ENCODE results near the gene MTMR11. TPM values are rescaled to one million over a fixed set of nuclear protein-coding genes. Genes with fewer than 3 reads are reported as not detected.
"Not testable (repeated sequence)": the region's sequence is repeated elsewhere in the genome, so short reads cannot be mapped to it uniquely, and the experiment has no call there.

The MTMR11 gene
- total RNA-seq, 1 donor from 2014 or later: 14.1 TPM

DNA sequence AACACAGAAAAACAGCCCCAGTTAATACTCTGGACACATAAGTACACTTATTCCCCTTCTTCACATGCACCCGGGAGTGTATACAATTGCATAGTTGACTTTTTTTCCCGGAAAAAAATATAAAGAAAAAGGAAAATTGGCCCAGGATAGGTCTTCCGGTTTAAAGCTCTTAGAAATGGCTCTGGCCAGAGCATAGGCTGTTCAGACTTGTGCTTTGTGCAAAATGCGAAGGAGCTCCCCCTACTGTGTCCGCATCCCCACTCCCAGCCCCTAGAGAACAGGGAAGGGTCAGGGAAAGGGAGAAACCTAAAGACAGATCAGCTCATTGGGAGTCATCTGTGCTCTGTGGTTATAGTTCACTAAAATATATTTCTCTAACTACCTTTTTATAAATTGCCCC, 5.5 kb upstream of the MTMR11 start:
- DNase-seq (ENCODE audit: low read depth): no peak
- TF ChIP-seq, protein P1, sequence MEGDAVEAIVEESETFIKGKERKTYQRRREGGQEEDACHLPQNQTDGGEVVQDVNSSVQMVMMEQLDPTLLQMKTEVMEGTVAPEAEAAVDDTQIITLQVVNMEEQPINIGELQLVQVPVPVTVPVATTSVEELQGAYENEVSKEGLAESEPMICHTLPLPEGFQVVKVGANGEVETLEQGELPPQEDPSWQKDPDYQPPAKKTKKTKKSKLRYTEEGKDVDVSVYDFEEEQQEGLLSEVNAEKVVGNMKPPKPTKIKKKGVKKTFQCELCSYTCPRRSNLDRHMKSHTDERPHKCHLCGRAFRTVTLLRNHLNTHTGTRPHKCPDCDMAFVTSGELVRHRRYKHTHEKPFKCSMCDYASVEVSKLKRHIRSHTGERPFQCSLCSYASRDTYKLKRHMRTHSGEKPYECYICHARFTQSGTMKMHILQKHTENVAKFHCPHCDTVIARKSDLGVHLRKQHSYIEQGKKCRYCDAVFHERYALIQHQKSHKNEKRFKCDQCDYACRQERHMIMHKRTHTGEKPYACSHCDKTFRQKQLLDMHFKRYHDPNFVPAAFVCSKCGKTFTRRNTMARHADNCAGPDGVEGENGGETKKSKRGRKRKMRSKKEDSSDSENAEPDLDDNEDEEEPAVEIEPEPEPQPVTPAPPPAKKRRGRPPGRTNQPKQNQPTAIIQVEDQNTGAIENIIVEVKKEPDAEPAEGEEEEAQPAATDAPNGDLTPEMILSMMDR (IDR thresholded peaks at IDR 0.05; ENCODE audit: insufficient read depth, low read length, poor library complexity, severe bottlenecking): peak; percentile 31
- peaks cover 3% of the 10 kb centered on the region for H3K36me3 ChIP-seq (ENCODE audit: control insufficient read depth, insufficient read depth, low read length)
- H3K27me3 ChIP-seq (ENCODE audit: control insufficient read depth, insufficient read depth, low read length): no peaks in the 10 kb centered on the region
- no peak overlapping the region for H3K4me3 ChIP-seq (ENCODE audit: low read depth, low read length)

DNA sequence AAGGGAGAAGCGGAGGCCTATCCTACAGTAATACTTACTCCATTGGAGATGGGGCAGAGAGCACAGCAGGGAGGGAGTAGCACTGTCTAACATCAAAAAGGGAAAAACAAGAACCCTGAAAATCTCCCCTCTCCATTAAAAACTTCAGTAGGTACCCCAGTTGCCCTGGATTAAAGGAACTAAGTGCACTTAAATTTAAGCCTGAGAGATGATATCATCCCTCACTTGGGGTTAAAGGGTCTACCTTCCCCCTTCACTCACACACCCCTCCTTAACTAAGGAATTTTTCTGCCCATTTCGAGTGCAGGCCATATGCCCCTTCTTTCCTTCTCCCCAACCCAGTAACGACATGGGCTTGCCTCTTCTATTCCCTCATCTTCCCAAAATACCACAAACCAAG, 3.7 kb upstream of the MTMR11 start:
- TF ChIP-seq, protein P1 (IDR thresholded peaks at IDR 0.05; ENCODE audit: insufficient read depth, low read length, poor library complexity, severe bottlenecking): no peak
- Histone ChIP-seq H3K4me3 (ENCODE audit: low read depth, low read length) (no peak overlapping the region), H3K36me3 (ENCODE audit: control insufficient read depth, insufficient read depth, low read length) (peaks cover 2% of the 10 kb centered on the region), H3K27me3 (ENCODE audit: control insufficient read depth, insufficient read depth, low read length) (no peaks in the 10 kb centered on the region)
- DNase-seq (ENCODE audit: low read depth): no peak

DNA sequence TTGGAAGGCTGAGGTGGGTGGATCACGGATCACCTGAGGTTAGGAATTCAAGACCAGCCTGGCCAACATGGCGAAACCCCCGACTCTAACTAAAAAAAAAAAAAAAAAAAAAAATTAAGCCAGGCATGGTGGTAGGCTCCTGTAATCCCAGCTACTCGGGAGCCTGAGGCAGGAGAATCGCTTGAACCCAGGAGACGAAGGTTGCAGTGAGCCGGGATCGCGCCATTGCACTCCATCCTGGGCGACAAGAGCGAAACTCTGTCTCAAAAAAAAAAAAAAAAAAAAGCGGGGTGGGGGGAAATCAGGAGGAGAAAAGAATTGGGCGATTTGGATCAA, 2.0 kb upstream of the MTMR11 start:
- not testable (repeated sequence) for H3K4me3 ChIP-seq (ENCODE audit: low read depth, low read length); H3K27me3 ChIP-seq (ENCODE audit: control insufficient read depth, insufficient read depth, low read length); DNase-seq (ENCODE audit: low read depth); H3K36me3 ChIP-seq (ENCODE audit: control insufficient read depth, insufficient read depth, low read length)

DNA sequence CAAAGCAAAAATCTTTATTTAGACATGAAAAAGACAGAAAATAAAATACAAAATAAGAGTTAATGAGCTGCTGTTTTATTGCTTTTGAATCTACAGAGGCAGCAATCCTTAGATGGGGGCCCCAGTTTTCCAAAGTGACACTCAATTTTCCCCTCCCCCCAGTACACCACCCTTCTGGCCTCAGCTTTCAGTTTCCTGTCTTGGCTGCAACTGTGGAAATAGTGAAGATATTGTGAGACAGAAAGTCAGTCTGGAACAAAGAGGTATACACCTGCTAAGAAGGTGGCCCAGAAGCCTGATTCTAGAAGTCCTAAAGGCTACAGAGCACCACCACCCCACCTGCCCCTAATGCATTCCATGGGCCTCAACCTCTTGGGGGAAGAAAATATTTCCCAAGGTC, 1.1 kb upstream of the MTMR11 start:
- TF ChIP-seq, protein P1 (IDR thresholded peaks at IDR 0.05; ENCODE audit: insufficient read depth, low read length, poor library complexity, severe bottlenecking): no peak
- Histone ChIP-seq H3K27me3 (ENCODE audit: control insufficient read depth, insufficient read depth, low read length) (no peaks in the 10 kb centered on the region), H3K36me3 (ENCODE audit: control insufficient read depth, insufficient read depth, low read length) (peaks cover 1% of the 10 kb centered on the region), H3K4me3 (ENCODE audit: low read depth, low read length) (no peak overlapping the region)
- DNase-seq (ENCODE audit: low read depth): no peak

DNA sequence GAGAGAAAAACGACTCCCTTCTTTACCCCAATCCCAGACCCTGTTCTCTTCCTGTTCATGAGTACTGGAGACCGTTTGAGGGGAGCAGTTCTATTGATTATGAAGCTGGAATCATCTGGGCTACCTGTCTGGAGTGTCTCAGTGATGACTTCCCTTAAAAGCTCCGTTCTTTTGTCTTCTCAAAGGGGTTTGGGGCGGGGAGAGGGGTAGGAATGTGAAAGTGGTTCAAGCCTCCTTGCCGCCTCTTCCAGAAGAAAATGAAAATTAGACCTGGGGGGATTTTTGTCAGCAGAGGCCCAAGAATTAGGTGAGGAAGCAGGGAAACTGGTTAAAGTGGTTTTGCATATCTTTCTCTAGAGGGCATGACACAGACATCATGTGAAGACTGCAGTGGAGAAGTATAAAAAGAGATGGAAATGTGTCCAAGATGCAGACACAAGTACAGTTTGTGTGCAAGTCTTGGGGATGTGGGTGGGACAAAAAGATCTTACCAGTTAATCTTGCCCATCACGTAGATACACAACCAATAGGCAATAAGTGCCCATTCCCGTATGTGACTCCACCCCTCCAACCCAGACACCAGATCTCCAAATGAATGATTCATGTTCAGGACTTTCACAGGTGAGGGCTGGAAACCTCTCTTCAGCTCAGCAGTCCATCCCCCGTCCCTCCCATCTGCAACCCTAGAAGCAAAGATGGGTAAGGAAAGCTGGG, 470 bp upstream of the MTMR11 start:
- Histone ChIP-seq H3K27me3 (ENCODE audit: control insufficient read depth, insufficient read depth, low read length) (no peaks in the 10 kb centered on the region), H3K36me3 (ENCODE audit: control insufficient read depth, insufficient read depth, low read length) (peaks cover 1% of the 10 kb centered on the region), H3K4me3 (ENCODE audit: low read depth, low read length) (peak overlapping the region; percentile 58)
- TF ChIP-seq, protein P1 (IDR thresholded peaks at IDR 0.05; ENCODE audit: insufficient read depth, low read length, poor library complexity, severe bottlenecking): peak; percentile 14
- peak; percentile 70 for DNase-seq (ENCODE audit: low read depth)

DNA sequence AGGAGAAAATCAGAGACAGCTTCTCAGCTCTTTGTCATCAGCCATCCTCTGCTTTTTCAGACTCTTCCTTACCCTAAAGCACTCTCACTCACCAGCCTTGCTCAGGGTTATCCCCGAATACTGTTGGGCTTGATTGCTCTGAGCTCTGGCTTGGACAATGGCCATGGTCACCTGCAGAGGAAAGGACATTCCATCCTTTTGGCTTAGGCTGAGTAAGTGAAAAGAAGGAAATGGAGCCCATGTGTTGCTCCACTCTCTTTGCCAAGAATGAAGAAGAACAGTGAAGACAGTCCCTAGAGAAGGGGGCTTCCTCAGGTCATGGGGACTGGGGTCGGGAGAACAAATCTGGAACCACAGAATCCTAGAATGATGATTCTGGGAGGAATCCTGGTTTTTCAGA, 2.3 kb downstream of the MTMR11 start:
- TF ChIP-seq, protein P1 (IDR thresholded peaks at IDR 0.05; ENCODE audit: insufficient read depth, low read length, poor library complexity, severe bottlenecking): no peak
- no peak for DNase-seq (ENCODE audit: low read depth)
- H3K36me3 ChIP-seq (ENCODE audit: control insufficient read depth, insufficient read depth, low read length): peaks cover 1% of the 10 kb centered on the region
- H3K4me3 ChIP-seq (ENCODE audit: low read depth, low read length): no peak overlapping the region
- no peaks in the 10 kb centered on the region for H3K27me3 ChIP-seq (ENCODE audit: control insufficient read depth, insufficient read depth, low read length)
